GM12878 (cell line): Measurements from ENCODE around the gene SBNO2. TPM values are rescaled to one million over a fixed set of nuclear protein-coding genes. Genes with fewer than 3 reads are reported as not detected.

Experiments used
- ATAC-seq: fragments of 200-7000 bp; cut with Tn5 transposase; 3 replicates; pipeline ENCODE4 v1.9.1; 2020; ENCODE audit warnings: mild to moderate bottlenecking, moderate library complexity
- BruUV-seq: library from RNA; stranded (reverse); fragments of 400-500 nt; replicated peaks from 2 replicates; lab custom pipeline; 2021; lab: Mats Ljungman, UMichigan
- CTCF ChIA-PET: fragments of 300-600 bp; sonication (Branson Sonifier 250); formaldehyde crosslinking; extraction: SDS; loops from one replicate; lab custom pipeline; 2021; ENCODE audit warnings: inconsistent platforms; lab: Yijun Ruan, JAX
- POLR2A ChIA-PET: fragments of 350-600 bp; formaldehyde crosslinking; extraction: SDS; loops from one replicate; lab custom pipeline; 2021; ENCODE audit warnings: inconsistent platforms; lab: Charles Lee
- RAD21 ChIA-PET: fragments of 300-600 bp; sonication (Branson Sonifier 250); formaldehyde crosslinking; loops from one replicate; lab custom pipeline; 2023; ENCODE audit warnings: antibody characterized with exemption; ENCODE audit not compliant: unreplicated experiment; lab: Charles Lee
- SMC1A ChIA-PET: fragments of 300-600 bp; sonication (Branson Sonifier 250); formaldehyde crosslinking; loops from one replicate; lab custom pipeline; 2023; ENCODE audit not compliant: unreplicated experiment, uncharacterized antibody; lab: Charles Lee
- DNase-seq: peaks from one replicate; pipeline ENCODE4 v3.0.0-alpha.2; 2011; ENCODE audit warnings: low read depth, low spot score
- FAIRE-seq: peaks from 3 replicates; lab custom pipeline; 2011; peaks lifted over from hg19 to GRCh38; lab: Jason Lieb, UNC
- H2AFZ ChIP-seq: 2 replicates; pipeline ENCODE4 v1.6.0; 2011; ENCODE audit warnings: low read depth, low read length, control low read depth; ENCODE audit not compliant: control insufficient read depth
- H3K27ac ChIP-seq: 2 replicates; pipeline ENCODE4 v1.5.1; 2011; ENCODE audit warnings: control low read depth; ENCODE audit not compliant: control insufficient read depth, insufficient read depth
- H3K27me3 ChIP-seq, 2 experiments: replicated peaks in 1 of 2; 2 replicates each; pipeline versions ENCODE4 v1.6.0 to v1.6.1; 2011; ENCODE audit warnings: low read length in 1 of 2; ENCODE audit not compliant: control insufficient read depth in 2 of 2, insufficient read depth in 2 of 2
- H3K36me3 ChIP-seq, 2 experiments: 2 replicates each; pipeline ENCODE4 v1.5.1; 2011; ENCODE audit warnings: low read length in 1 of 2; ENCODE audit not compliant: control insufficient read depth in 2 of 2, insufficient read depth in 2 of 2
- H3K4me1 ChIP-seq: 2 replicates; pipeline ENCODE4 v1.6.1; 2011; ENCODE audit warnings: mild to moderate bottlenecking, low read length, moderate library complexity, mixed read lengths; ENCODE audit not compliant: control insufficient read depth, insufficient read depth
- H3K4me2 ChIP-seq: 2 replicates; pipeline ENCODE4 v1.6.0; 2011; ENCODE audit warnings: control low read depth; ENCODE audit not compliant: control insufficient read depth, insufficient read depth
- H3K4me3 ChIP-seq: fragments of 200-600 bp; sonication (generic); 2 replicates; pipeline ENCODE4 v1.5.1; 2016
- H3K79me2 ChIP-seq: 2 replicates; pipeline ENCODE4 v1.6.0; 2011; ENCODE audit warnings: low read length; ENCODE audit not compliant: control insufficient read depth, insufficient read depth
- H3K9ac ChIP-seq: 2 replicates; pipeline ENCODE4 v1.8.0; 2011; ENCODE audit warnings: low read length, control low read depth, mixed read lengths; ENCODE audit not compliant: control insufficient read depth, insufficient read depth
- H3K9me3 ChIP-seq: replicated peaks from 3 replicates; pipeline ENCODE4 v1.5.1; 2011; ENCODE audit warnings: mild to moderate bottlenecking, low read length; ENCODE audit not compliant: control insufficient read depth, insufficient read depth
- H4K20me1 ChIP-seq: 2 replicates; pipeline ENCODE4 v1.6.0; 2011; ENCODE audit not compliant: control insufficient read depth, insufficient read depth
- BCL11A ChIP-seq: IDR thresholded peaks from 2 replicates; pipeline ENCODE4 v1.6.1; 2011; ENCODE audit warnings: low read depth, low read length
- BRCA1 ChIP-seq: IDR thresholded peaks from 2 replicates; pipeline ENCODE4 v1.6.1; 2011; ENCODE audit warnings: low read depth, low read length, improper control_type of control experiment
- CBX3 ChIP-seq: fragments of 200-600 bp; sonication (generic); IDR thresholded peaks from 2 replicates; pipeline ENCODE4 v1.6.1; 2016; ENCODE audit warnings: low read depth, borderline replicate concordance
- CBX5 ChIP-seq: sonication (generic); IDR thresholded peaks from 2 replicates; pipeline ENCODE4 v1.6.1; 2016; ENCODE audit warnings: low read depth, moderate library complexity, mild to moderate bottlenecking, inconsistent platforms
- CREM ChIP-seq: IDR thresholded peaks from 2 replicates; pipeline ENCODE4 v1.6.1; 2014; ENCODE audit warnings: antibody characterized with exemption, low read depth
- ESRRA ChIP-seq: IDR thresholded peaks from 2 replicates; pipeline ENCODE4 v1.6.1; 2012; ENCODE audit warnings: mild to moderate bottlenecking, low read length, improper control_type of control experiment
- FOXM1 ChIP-seq: IDR thresholded peaks from 2 replicates; pipeline ENCODE4 v1.6.1; 2012; ENCODE audit warnings: low read depth, mild to moderate bottlenecking, inconsistent platforms, low read length, moderate library complexity
- HDAC2 ChIP-seq: fragments of 200-600 bp; sonication (generic); IDR thresholded peaks from 2 replicates; pipeline ENCODE4 v1.6.1; 2017
- IKZF2 ChIP-seq, 2 experiments: fragments of 450-650 bp; IDR thresholded peaks; 2 replicates each; pipeline ENCODE4 v1.6.1; 2017; ENCODE audit warnings: mild to moderate bottlenecking in 2 of 2, moderate library complexity in 2 of 2
- IRF5 ChIP-seq: fragments of 450-650 bp; IDR thresholded peaks from 2 replicates; pipeline ENCODE4 v1.6.1; 2017; ENCODE audit warnings: borderline replicate concordance
- JUND ChIP-seq: IDR thresholded peaks from 2 replicates; pipeline ENCODE4 v1.6.1; 2012; ENCODE audit warnings: low read depth, mild to moderate bottlenecking, low read length, improper control_type of control experiment, moderate library complexity
- MEF2A ChIP-seq: IDR thresholded peaks from 2 replicates; pipeline ENCODE4 v1.6.1; 2011; ENCODE audit warnings: low read depth, mild to moderate bottlenecking, low read length, moderate library complexity; ENCODE audit not compliant: insufficient read depth
- MTA2 ChIP-seq: fragments of 450-650 bp; IDR thresholded peaks from 2 replicates; pipeline ENCODE4 v1.6.1; 2016; ENCODE audit warnings: low read depth, mild to moderate bottlenecking, moderate library complexity
- NFYA ChIP-seq: IDR thresholded peaks from 2 replicates; pipeline ENCODE4 v1.6.1; 2011; ENCODE audit warnings: low read depth, mild to moderate bottlenecking, low read length, improper control_type of control experiment, borderline replicate concordance
- NR2C2 ChIP-seq: IDR thresholded peaks from 2 replicates; pipeline ENCODE4 v1.6.1; 2011; ENCODE audit warnings: borderline replicate concordance, low read depth; ENCODE audit not compliant: control insufficient read depth, insufficient read length
- NRF1 ChIP-seq: conservative IDR thresholded peaks from 2 replicates; pipeline ENCODE4 v1.6.1; 2011; ENCODE audit warnings: mild to moderate bottlenecking, low read depth, low read length, improper control_type of control experiment
- PBX3 ChIP-seq: IDR thresholded peaks from 2 replicates; pipeline ENCODE4 v1.6.1; 2011; ENCODE audit warnings: mild to moderate bottlenecking, low read depth, low read length, moderate library complexity; ENCODE audit not compliant: insufficient replicate concordance
- POU2F2 ChIP-seq: IDR thresholded peaks from 3 replicates; pipeline ENCODE4 v1.6.1; 2011; ENCODE audit warnings: low read depth, mild to moderate bottlenecking, low read length, borderline replicate concordance
- RUNX3 ChIP-seq: IDR thresholded peaks from 2 replicates; pipeline ENCODE4 v1.6.1; 2012; ENCODE audit warnings: low read length, inconsistent platforms
- SREBF1 ChIP-seq: IDR thresholded peaks from 2 replicates; pipeline ENCODE4 v1.6.1; 2012; ENCODE audit warnings: mild to moderate bottlenecking, low read length
- TCF3 ChIP-seq: IDR thresholded peaks from 2 replicates; pipeline ENCODE4 v1.6.1; 2012; ENCODE audit warnings: low read depth, mild to moderate bottlenecking, low read length, borderline replicate concordance; ENCODE audit not compliant: insufficient read depth
- YBX1 ChIP-seq: fragments of 450-650 bp; IDR thresholded peaks from 2 replicates; pipeline ENCODE4 v1.6.1; 2016; ENCODE audit warnings: antibody characterized with exemption
- ZNF274 ChIP-seq: IDR thresholded peaks from one replicate; pipeline ENCODE4 v1.8.0; 2011; ENCODE audit not compliant: insufficient read length, insufficient read depth
- ZZZ3 ChIP-seq: IDR thresholded peaks from 2 replicates; pipeline ENCODE4 v1.6.1; 2011; ENCODE audit warnings: low read depth; ENCODE audit not compliant: control insufficient read depth, insufficient read length
- WGBS: methylation state at CpG from one replicate; pipeline ENCODE4 v1.1.6; 2016; ENCODE audit warnings: low lambda C conversion rate; ENCODE audit not compliant: insufficient replicate concordance, insufficient coverage; ENCODE audit errors: missing lambda C conversion rate; 5-methylcytosine and 5-hydroxymethylcytosine counted together
- in situ Hi-C: fragments of 300-500 bp; cut with MboI; formaldehyde crosslinking; loops from 9 replicates; pipeline ENCODE4 v1.14.3; 2018; ENCODE audit warnings: mixed read lengths
- intact Hi-C: fragments of 100-400 bp; cut with micrococcal nuclease; formaldehyde crosslinking; loops from one replicate; pipeline ENCODE4 v1.14.2; 2022; ENCODE audit not compliant: unreplicated experiment
- polyA plus RNA-seq, 11 experiments: library from polyadenylated mRNA; depleted of rRNA in 4 of 11; unstranded in 6 of 11; stranded (reverse) in 5 of 11; fragments of >200 nt; fragmentation: Nextera tagmentation in 4 of 11; fragmentation: Illumina TruSeq in 1 of 11; extraction: Ambion mirVana in 4 of 11; extraction: Trizol in 1 of 11; gene quantifications; 1 replicate in 1 of 11; 2 replicates in 10 of 11; pipeline versions ENCODE4 v1.2.1 to v1.2.3, GENCODE V29; 2011 to 2016; ENCODE audit warnings: inconsistent platforms in 2 of 11, missing spikeins in 2 of 11, low read depth in 1 of 11
- total RNA-seq, 4 experiments: library from RNA; depleted of rRNA in 3 of 4; stranded (reverse); fragments of >200 nt in 3 of 4; fragmentation: Illumina TruSeq in 1 of 4; extraction: Trizol in 1 of 4; gene quantifications; 2 replicates each; pipeline versions ENCODE4 v1.2.1 to v1.2.3, GENCODE V29; 2013 to 2021

The SBNO2 gene
- total and polyA plus RNA-seq, 10 of the 15 experiments (the other 5 are each of a cell fraction or from before 2014, with no cell fraction given) = 0.08 to 44.6 (median 5.4) TPM

- peak; percentile 54 for TF ChIP-seq PBX3
- TF ChIP-seq BCL11A = peak; percentile 92
- peak; percentile 88 for TF ChIP-seq MTA2
- peak; percentile 47; the same call in 1 of the 2 replicates for TF ChIP-seq TCF3
Observed at GRCh38 chr19:1076951-1077350, 97.1 kb downstream of the SBNO2 start (continued).

- ChIA-PET RAD21 (interaction anchor here (1.0 to 3.1 kb wide), 6 partner anchors 9 to 50 kb away, joined by 3 to 18 read pairs (median 6); partner anchors contain the start of genes ARHGAP45 and CNN2), SMC1A (interaction anchor here (1.1 to 3.4 kb wide), 5 partner anchors 9 to 20 kb away, joined by 3 to 14 read pairs (median 4); partner anchors contain the start of gene ARHGAP45), CTCF (interaction anchor here (1.6 to 2.6 kb wide), 4 partner anchors 9 to 27 kb away, joined by 3 to 11 read pairs (median 6); partner anchors contain the start of genes ARHGAP45 and GPX4), POLR2A (interaction anchor here (0.7 to 3.8 kb wide), 10 partner anchors 9 to 1014 kb away, joined by 3 to 25 read pairs (median 12); partner anchors contain the start of genes ABCA7, ARHGAP45, GPX4 and POLR2E)
- H2AFZ ChIP-seq = no peak overlapping the region
- peak overlapping the region; percentile 64 for H3K27ac ChIP-seq
- no peak overlapping the region for H3K9ac ChIP-seq
- peaks cover 25 to 38% of the 10 kb centered on the region in 2 experiments for H3K36me3 ChIP-seq
- WGBS = 76% methylated on average over 4 of the region's 4 CpGs
- H4K20me1 ChIP-seq = no peaks in the 10 kb centered on the region
- TF ChIP-seq NFYA (no peak), BRCA1 (no peak), CBX5 (no peak), MEF2A (no peak), CREM (no peak), CBX3 (no peak), SREBF1 (no peak), ESRRA (no peak), POU2F2 (no peak), RUNX3 (no peak), ZZZ3 (no peak), JUND (no peak), YBX1 (no peak), IKZF2 (IDR thresholded peaks at IDR 0.05) (no peak), IRF5 (no peak), ZNF274 (no peak), NRF1 (no peak), NR2C2 (no peak), HDAC2 (no peak), FOXM1 (no peak)
- no peak overlapping the region for H3K4me3 ChIP-seq
- intact Hi-C loops = loop anchor here (2.0 kb wide), 1 partner anchor 27 kb away; the partner anchor contains the start of gene GPX4
- H3K4me2 ChIP-seq = no peak overlapping the region; the same call in 1 of the 2 replicates
- H3K79me2 ChIP-seq = peaks cover 20% of the 10 kb centered on the region
- TSS peak; percentile 50 for BruUV-seq
- in situ Hi-C loops = no loop called here
- FAIRE-seq = peak; percentile 49
- no peak for DNase-seq
- H3K27me3 ChIP-seq = no peaks in the 10 kb centered on the region
- no peaks in the 10 kb centered on the region; the same call in 2 of the 3 replicates for H3K9me3 ChIP-seq
- ATAC-seq = no peak
- H3K4me1 ChIP-seq = peaks cover 32% of the 10 kb centered on the region
Observed at GRCh38 chr19:1076046-1076386, 98.1 kb downstream of the SBNO2 start.
